AG04449 (cell line): Measurements from ENCODE around the gene SH3RF1.
"Not testable (repeated sequence)": the region's sequence is repeated elsewhere in the genome, so short reads cannot be mapped to it uniquely, and the experiment has no call there.

Source experiments
- CTCF ChIA-PET: fragments of 350-600 bp; formaldehyde crosslinking; extraction: SDS; loops from one replicate; lab custom pipeline; 2021; ENCODE audit warnings: antibody characterized with exemption; lab: Yijun Ruan, JAX
- POLR2A ChIA-PET: fragments of 400-600, 350-600 bp; formaldehyde crosslinking; extraction: SDS; loops from one replicate; lab custom pipeline; 2020; ENCODE audit warnings: antibody characterized with exemption, inconsistent platforms; lab: Yijun Ruan, JAX
- DNase-seq: peaks from one replicate; pipeline ENCODE4 v3.0.0-alpha.2; 2010; ENCODE audit warnings: low read depth, low spot score
- H3K4me3 ChIP-seq: 2 replicates; pipeline ENCODE4 v1.5.1; 2011; ENCODE audit warnings: low read depth, mild to moderate bottlenecking, control low read depth, low read length
- TF ChIP-seq, protein P1 (sequence below): IDR thresholded peaks from one replicate; pipeline ENCODE4 v1.5.1; 2011; ENCODE audit warnings: mild to moderate bottlenecking, moderate library complexity, low read length, control low read depth, inconsistent platforms; ENCODE audit not compliant: insufficient read depth; ENCODE audit errors: missing control alignments

SH3RF1 gene

DNA sequence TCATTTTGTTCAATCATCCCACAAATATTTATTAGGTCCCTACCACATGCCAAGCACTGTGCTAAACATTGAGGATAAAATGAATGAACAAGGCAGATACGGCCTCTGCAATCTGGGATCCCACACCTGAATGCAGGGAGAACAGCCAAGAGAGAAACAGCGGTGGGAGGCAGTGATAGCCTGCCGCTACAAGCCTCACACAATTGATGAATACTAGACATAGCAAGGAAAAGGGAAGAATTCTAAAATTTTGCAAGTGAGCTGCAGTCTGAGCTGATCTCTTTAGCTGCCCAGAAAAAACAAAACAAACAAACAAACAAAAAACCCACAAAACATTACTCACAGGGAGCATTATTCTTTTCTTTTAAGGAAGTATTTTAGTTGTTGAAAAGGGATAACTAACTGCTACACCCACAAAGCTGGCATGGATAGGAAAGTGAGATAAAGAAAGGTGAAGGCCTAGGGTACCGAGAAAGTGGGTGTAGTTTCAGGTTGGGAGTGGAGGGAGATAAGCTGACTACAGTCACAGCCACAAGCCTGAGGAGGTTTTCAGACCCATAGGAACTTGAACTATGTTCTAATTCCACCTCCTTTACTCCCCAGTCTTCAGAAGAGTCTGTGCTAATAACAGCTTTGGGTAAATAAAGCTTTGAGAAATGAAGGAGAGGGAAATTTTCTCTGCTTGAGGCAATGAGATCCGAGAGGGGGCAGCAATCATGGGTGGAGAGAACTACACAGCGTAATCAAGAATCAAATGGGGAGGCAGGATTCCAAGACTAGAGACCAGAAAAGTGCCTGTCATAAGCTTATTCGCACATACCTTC is 85.4 kb downstream of the SH3RF1 start:
- POLR2A ChIA-PET: no interaction called here
- CTCF ChIA-PET: interaction anchor here (1.1 to 1.3 kb wide), 2 partner anchors 10 to 17 kb away, joined by 3 read pairs; no protein-coding TSS in a partner anchor
- H3K4me3 ChIP-seq: no peak overlapping the region

DNA sequence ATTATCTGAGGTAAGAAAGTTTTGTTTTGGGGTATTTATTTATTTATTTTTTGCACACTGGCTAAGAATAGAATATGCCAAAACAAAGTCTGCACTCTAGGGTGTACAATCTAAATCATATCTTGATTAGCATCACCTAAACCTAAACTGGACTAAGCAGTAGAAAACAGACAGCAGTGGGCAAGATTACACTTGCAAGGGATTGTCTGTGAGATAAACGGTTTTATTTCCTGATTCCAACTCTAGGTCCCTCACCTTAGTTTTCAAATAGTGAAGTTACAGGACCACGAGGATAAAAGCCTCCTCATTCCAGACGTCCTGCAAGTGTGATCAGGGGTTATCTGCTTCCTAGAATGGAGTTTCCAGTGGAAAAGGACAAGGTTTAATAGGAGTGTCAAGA is 86.1 kb downstream of the SH3RF1 start:
- H3K4me3 ChIP-seq: no peak overlapping the region
- DNase-seq: no peak
- TF ChIP-seq, protein P1, sequence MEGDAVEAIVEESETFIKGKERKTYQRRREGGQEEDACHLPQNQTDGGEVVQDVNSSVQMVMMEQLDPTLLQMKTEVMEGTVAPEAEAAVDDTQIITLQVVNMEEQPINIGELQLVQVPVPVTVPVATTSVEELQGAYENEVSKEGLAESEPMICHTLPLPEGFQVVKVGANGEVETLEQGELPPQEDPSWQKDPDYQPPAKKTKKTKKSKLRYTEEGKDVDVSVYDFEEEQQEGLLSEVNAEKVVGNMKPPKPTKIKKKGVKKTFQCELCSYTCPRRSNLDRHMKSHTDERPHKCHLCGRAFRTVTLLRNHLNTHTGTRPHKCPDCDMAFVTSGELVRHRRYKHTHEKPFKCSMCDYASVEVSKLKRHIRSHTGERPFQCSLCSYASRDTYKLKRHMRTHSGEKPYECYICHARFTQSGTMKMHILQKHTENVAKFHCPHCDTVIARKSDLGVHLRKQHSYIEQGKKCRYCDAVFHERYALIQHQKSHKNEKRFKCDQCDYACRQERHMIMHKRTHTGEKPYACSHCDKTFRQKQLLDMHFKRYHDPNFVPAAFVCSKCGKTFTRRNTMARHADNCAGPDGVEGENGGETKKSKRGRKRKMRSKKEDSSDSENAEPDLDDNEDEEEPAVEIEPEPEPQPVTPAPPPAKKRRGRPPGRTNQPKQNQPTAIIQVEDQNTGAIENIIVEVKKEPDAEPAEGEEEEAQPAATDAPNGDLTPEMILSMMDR: no peak
- ChIA-PET CTCF (interaction anchor here (0.9 kb wide), 1 partner anchor 20 kb away, joined by 3 read pairs; no protein-coding TSS in a partner anchor), POLR2A (no interaction called here)

More for the DNA sequence above, 85.4 kb downstream of the SH3RF1 start:
- TF ChIP-seq, protein P1: no peak
- DNase-seq: no peak

DNA sequence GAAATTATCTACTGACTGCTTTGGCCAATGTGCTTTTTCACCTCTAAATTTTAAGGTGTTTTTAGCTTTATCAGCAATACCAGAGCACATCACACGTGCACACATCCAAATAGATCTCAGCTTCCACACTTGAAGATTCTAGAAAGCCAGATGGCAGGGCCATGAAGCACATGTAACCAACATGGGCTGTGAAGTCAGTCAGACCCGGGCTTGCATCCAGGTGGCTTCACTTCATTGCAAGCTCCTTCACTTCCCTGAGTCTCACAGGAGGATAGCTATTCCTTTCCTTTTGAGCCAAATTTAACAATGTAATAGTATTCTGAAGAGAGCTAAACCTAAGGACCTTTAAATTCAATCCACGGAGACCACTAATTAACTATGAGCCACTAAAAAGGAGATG is 86.5 kb downstream of the SH3RF1 start:
- CTCF ChIA-PET: interaction anchor here (0.9 kb wide), 1 partner anchor 21 kb away, joined by 3 read pairs; no protein-coding TSS in a partner anchor
- DNase-seq: no peak
- POLR2A ChIA-PET: interaction anchor here (0.9 kb wide), 1 partner anchor 24 kb away, joined by 3 read pairs; no protein-coding TSS in a partner anchor
- TF ChIP-seq, protein P1: no peak
- H3K4me3 ChIP-seq: no peak overlapping the region

DNA sequence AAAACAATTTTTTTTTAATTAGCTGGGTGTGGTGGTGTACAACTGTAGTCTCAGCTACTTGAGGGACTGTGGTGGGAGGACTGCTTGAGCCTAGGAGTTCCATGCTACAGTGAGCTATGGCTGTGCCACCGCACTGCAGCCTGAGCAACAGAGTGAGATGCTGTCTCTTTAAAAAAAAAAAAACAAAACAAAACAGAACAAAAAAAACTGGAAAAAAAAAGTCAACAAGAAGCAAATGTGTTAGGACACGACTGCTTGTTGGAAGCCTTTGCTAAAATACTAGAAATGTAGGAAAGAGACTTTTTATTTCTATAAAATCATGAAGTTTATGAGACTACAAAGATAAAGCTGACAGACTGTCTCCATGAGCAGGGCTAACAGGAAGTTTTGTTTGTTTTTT is 87.2 kb downstream of the SH3RF1 start:
- POLR2A ChIA-PET: interaction anchor here (0.9 kb wide), 1 partner anchor 25 kb away, joined by 3 read pairs; no protein-coding TSS in a partner anchor
- TF ChIP-seq, protein P1: no peak
- DNase-seq: no peak
- no peak overlapping the region for H3K4me3 ChIP-seq
- CTCF ChIA-PET: interaction anchor here (0.9 kb wide), 1 partner anchor 21 kb away, joined by 3 read pairs; no protein-coding TSS in a partner anchor

DNA sequence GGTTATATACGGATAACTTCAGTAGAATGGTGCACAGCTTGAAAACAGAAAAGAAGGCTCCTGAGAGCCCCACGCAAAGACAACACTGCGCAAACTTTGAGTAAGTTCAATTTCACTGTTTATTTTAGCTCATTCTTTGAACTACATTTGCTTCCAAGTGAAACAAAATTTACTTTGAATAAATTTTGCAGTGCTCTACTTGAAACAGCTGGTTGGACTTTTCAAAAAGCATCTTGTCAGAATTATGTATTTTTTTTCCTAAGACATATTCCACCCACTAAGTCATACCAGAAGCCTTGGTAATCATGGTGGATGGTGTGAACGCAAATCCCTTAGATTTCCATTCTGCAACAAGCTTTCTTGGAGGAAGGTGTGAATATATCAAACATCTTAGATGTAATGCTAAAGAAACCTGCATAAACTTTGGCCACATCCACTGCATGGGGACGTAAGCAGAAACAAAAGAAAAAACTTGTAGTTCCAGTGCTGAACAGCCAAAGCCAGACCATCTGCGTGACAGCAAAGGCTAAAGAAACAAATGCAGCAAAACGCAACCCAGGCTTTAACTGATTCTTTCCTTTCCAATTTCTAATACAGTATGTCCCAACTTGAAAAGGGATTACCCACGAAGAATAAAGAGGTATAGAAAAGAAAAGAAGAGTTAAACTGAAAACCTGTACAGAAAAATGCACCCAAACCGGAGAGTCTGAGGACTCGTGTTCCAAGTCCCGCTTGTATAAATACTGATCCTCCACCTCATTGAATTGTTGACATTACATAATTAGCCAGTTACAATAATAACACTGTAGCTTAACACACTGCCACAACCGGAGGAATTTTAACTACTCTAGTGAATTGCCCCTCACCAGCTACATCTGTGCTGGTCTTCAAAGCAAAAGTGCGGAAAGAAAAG is 90.9 kb downstream of the SH3RF1 start:
- H3K4me3 ChIP-seq: no peak overlapping the region
- POLR2A ChIA-PET: no interaction called here
- no peak for DNase-seq
- CTCF ChIA-PET: interaction anchor here (0.8 to 1.1 kb wide), 2 partner anchors 9 to 39 kb away, joined by 3 read pairs; no protein-coding TSS in a partner anchor
- TF ChIP-seq, protein P1: no peak

DNA sequence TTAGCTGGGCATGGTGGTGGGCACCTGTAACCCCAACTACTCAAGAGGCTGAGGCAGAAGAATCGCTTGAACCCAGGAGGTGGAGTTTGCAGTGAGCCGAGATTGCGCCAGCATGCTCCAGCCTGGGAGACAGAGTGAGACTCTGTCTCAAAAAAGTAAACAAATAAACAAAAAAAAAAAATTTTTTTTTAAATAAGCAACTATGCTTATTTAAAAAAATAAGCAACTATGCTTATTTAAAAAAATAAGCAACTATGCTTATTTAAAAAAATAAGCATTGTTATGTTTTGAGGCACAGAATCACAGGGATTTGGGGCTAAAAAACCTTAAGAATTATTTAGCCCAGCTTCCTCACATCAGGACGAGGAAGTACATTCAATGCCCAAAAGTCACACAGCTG is 92.7 kb downstream of the SH3RF1 start:
- POLR2A ChIA-PET: interaction anchor here (0.6 kb wide), 1 partner anchor 184 kb away, joined by 3 read pairs; no protein-coding TSS in a partner anchor
- CTCF ChIA-PET, DNase-seq, H3K4me3 ChIP-seq: not testable (repeated sequence)
